ENCODE data around the gene FSCN2. TPM values are rescaled to one million over a fixed set of nuclear protein-coding genes. Genes with fewer than 3 reads are reported as not detected.

FSCN2 gene
- 1.0 TPM for total RNA-seq

- peaks cover 10 to 24% (median 23%) of the 10 kb centered on the region in 3 donors for H3K4me1 ChIP-seq (ENCODE audit: control insufficient read depth in 3 of 3, insufficient read depth in 3 of 3, low read length in 3 of 3)
- no peak within 1 kb of the TSS for H3K9ac ChIP-seq (ENCODE audit: low read depth in 1 of 3, low read length in 3 of 3)
- no peaks in the 10 kb centered on the region for H3K36me3 ChIP-seq (ENCODE audit: control insufficient read depth in 3 of 3, insufficient read depth in 3 of 3, low read length in 3 of 3)
- H3K27me3 ChIP-seq (ENCODE audit: control insufficient read depth in 3 of 3, insufficient read depth in 3 of 3, low read length in 3 of 3), result peaks cover 52 to 72% (median 55%) of the 10 kb centered on the region in 3 donors
- no peak within 1 kb of the TSS for H3K4me3 ChIP-seq (ENCODE audit: low read length in 3 of 3)
- H3K27ac ChIP-seq (ENCODE audit: low read depth, low read length), result no peak within 1 kb of the TSS
- H3K9me3 ChIP-seq (ENCODE audit: control insufficient read depth in 3 of 3, low read length in 3 of 3), result no peaks in the 10 kb centered on the region
Observed at GRCh38 chr17:81527591-81528383, at the start of gene FSCN2. Gene FSCN2, plus strand, starts transcription at chr17:81528377. Its CDS starts 155 bp downstream, at chr17:81528532.

- Histone ChIP-seq H3K27me3 (ENCODE audit: control insufficient read depth in 3 of 3, insufficient read depth in 3 of 3, low read length in 3 of 3) (no peaks in the 10 kb centered on the region), H3K4me1 (ENCODE audit: control insufficient read depth in 3 of 3, insufficient read depth in 3 of 3, low read length in 3 of 3) (peaks cover 24 to 38% (median 38%) of the 10 kb centered on the region in 3 donors), H3K9me3 (ENCODE audit: control insufficient read depth in 3 of 3, low read length in 3 of 3) (no peaks in the 10 kb centered on the region), H3K27ac (ENCODE audit: low read depth, low read length) (no peak overlapping the region), H3K9ac (ENCODE audit: low read depth in 1 of 3, low read length in 3 of 3) (peak overlapping the region in 1 of 3 donors; percentile 25), H3K4me3 (ENCODE audit: low read length in 3 of 3) (no peak overlapping the region), H3K36me3 (ENCODE audit: control insufficient read depth in 3 of 3, insufficient read depth in 3 of 3, low read length in 3 of 3) (no peaks in the 10 kb centered on the region)
Observed at GRCh38 chr17:81479175-81480071, 48.8 kb upstream of the FSCN2 start.

GRCh38 chr17:81480140-81481072 lies 47.8 kb upstream of the FSCN2 start:
- Histone ChIP-seq H3K36me3 (ENCODE audit: control insufficient read depth in 3 of 3, insufficient read depth in 3 of 3, low read length in 3 of 3) (no peaks in the 10 kb centered on the region), H3K27ac (ENCODE audit: low read depth, low read length) (no peak overlapping the region), H3K27me3 (ENCODE audit: control insufficient read depth in 3 of 3, insufficient read depth in 3 of 3, low read length in 3 of 3) (no peaks in the 10 kb centered on the region), H3K4me3 (ENCODE audit: low read length in 3 of 3) (peak overlapping the region in 2 of 3 donors; percentile 60 to 61), H3K9me3 (ENCODE audit: control insufficient read depth in 3 of 3, low read length in 3 of 3) (no peaks in the 10 kb centered on the region), H3K9ac (ENCODE audit: low read depth in 1 of 3, low read length in 3 of 3) (peak overlapping the region in 2 of 3 donors; percentile 42 to 74), H3K4me1 (ENCODE audit: control insufficient read depth in 3 of 3, insufficient read depth in 3 of 3, low read length in 3 of 3) (peaks cover 29 to 44% (median 43%) of the 10 kb centered on the region in 3 donors)

- Histone ChIP-seq H3K9ac (ENCODE audit: low read depth in 1 of 3, low read length in 3 of 3) (peak overlapping the region in 2 of 3 donors; percentile 64 to 74), H3K27me3 (ENCODE audit: control insufficient read depth in 3 of 3, insufficient read depth in 3 of 3, low read length in 3 of 3) (no peaks in the 10 kb centered on the region), H3K9me3 (ENCODE audit: control insufficient read depth in 3 of 3, low read length in 3 of 3) (no peaks in the 10 kb centered on the region), H3K4me3 (ENCODE audit: low read length in 3 of 3) (peak overlapping the region; percentile 60 to 71 (median 62)), H3K4me1 (ENCODE audit: control insufficient read depth in 3 of 3, insufficient read depth in 3 of 3, low read length in 3 of 3) (peaks cover 29 to 44% (median 43%) of the 10 kb centered on the region in 3 donors), H3K27ac (ENCODE audit: low read depth, low read length) (no peak overlapping the region), H3K36me3 (ENCODE audit: control insufficient read depth in 3 of 3, insufficient read depth in 3 of 3, low read length in 3 of 3) (no peaks in the 10 kb centered on the region)
Observed at GRCh38 chr17:81481073-81481799, 46.9 kb upstream of the FSCN2 start.

- Histone ChIP-seq H3K27me3 (ENCODE audit: control insufficient read depth in 3 of 3, insufficient read depth in 3 of 3, low read length in 3 of 3) (no peaks in the 10 kb centered on the region), H3K27ac (ENCODE audit: low read depth, low read length) (no peak overlapping the region), H3K36me3 (ENCODE audit: control insufficient read depth in 3 of 3, insufficient read depth in 3 of 3, low read length in 3 of 3) (no peaks in the 10 kb centered on the region), H3K4me1 (ENCODE audit: control insufficient read depth in 3 of 3, insufficient read depth in 3 of 3, low read length in 3 of 3) (peaks cover 29 to 44% (median 43%) of the 10 kb centered on the region in 3 donors), H3K4me3 (ENCODE audit: low read length in 3 of 3) (peak overlapping the region; percentile 48 to 71 (median 62)), H3K9me3 (ENCODE audit: control insufficient read depth in 3 of 3, low read length in 3 of 3) (no peaks in the 10 kb centered on the region), H3K9ac (ENCODE audit: low read depth in 1 of 3, low read length in 3 of 3) (peak overlapping the region in 2 of 3 donors; percentile 64 to 71)
Observed at GRCh38 chr17:81481815-81482505, 46.2 kb upstream of the FSCN2 start.

- Histone ChIP-seq H3K27ac (ENCODE audit: low read depth, low read length) (peak overlapping the region; percentile 47), H3K36me3 (ENCODE audit: control insufficient read depth in 3 of 3, insufficient read depth in 3 of 3, low read length in 3 of 3) (no peaks in the 10 kb centered on the region), H3K9me3 (ENCODE audit: control insufficient read depth in 3 of 3, low read length in 3 of 3) (no peaks in the 10 kb centered on the region), H3K4me1 (ENCODE audit: control insufficient read depth in 3 of 3, insufficient read depth in 3 of 3, low read length in 3 of 3) (peaks cover 32 to 48% (median 47%) of the 10 kb centered on the region in 3 donors), H3K4me3 (ENCODE audit: low read length in 3 of 3) (peak overlapping the region in 2 of 3 donors; percentile 71 to 77), H3K27me3 (ENCODE audit: control insufficient read depth in 3 of 3, insufficient read depth in 3 of 3, low read length in 3 of 3) (no peaks in the 10 kb centered on the region), H3K9ac (ENCODE audit: low read depth in 1 of 3, low read length in 3 of 3) (peak overlapping the region in 1 of 3 donors; percentile 85)
Observed at GRCh38 chr17:81482673-81483072, 45.5 kb upstream of the FSCN2 start.

GRCh38 chr17:81483085-81483861 lies 44.9 kb upstream of the FSCN2 start:
- peak overlapping the region; percentile 47 for H3K27ac ChIP-seq (ENCODE audit: low read depth, low read length)
- peak overlapping the region in 2 of 3 donors; percentile 71 to 77 for H3K4me3 ChIP-seq (ENCODE audit: low read length in 3 of 3)

GRCh38 chr17:81483862-81484194 lies 44.3 kb upstream of the FSCN2 start:
- Histone ChIP-seq H3K27ac (ENCODE audit: low read depth, low read length) (no peak overlapping the region), H3K4me3 (ENCODE audit: low read length in 3 of 3) (peak overlapping the region; percentile 63 to 77 (median 71)), H3K4me1 (ENCODE audit: control insufficient read depth in 3 of 3, insufficient read depth in 3 of 3, low read length in 3 of 3) (peaks cover 33 to 52% (median 48%) of the 10 kb centered on the region in 3 donors), H3K36me3 (ENCODE audit: control insufficient read depth in 3 of 3, insufficient read depth in 3 of 3, low read length in 3 of 3) (no peaks in the 10 kb centered on the region), H3K9ac (ENCODE audit: low read depth in 1 of 3, low read length in 3 of 3) (peak overlapping the region; percentile 56 to 85 (median 63)), H3K27me3 (ENCODE audit: control insufficient read depth in 3 of 3, insufficient read depth in 3 of 3, low read length in 3 of 3) (no peaks in the 10 kb centered on the region), H3K9me3 (ENCODE audit: control insufficient read depth in 3 of 3, low read length in 3 of 3) (no peaks in the 10 kb centered on the region)

More at GRCh38 chr17:81483085-81483861, 44.9 kb upstream of the FSCN2 start:
- no peaks in the 10 kb centered on the region for H3K36me3 ChIP-seq (ENCODE audit: control insufficient read depth in 3 of 3, insufficient read depth in 3 of 3, low read length in 3 of 3)
- H3K9me3 ChIP-seq (ENCODE audit: control insufficient read depth in 3 of 3, low read length in 3 of 3), result no peaks in the 10 kb centered on the region
- H3K27me3 ChIP-seq (ENCODE audit: control insufficient read depth in 3 of 3, insufficient read depth in 3 of 3, low read length in 3 of 3), result no peaks in the 10 kb centered on the region
- peak overlapping the region; percentile 56 to 85 (median 63) for H3K9ac ChIP-seq (ENCODE audit: low read depth in 1 of 3, low read length in 3 of 3)
- peaks cover 33 to 48% (median 48%) of the 10 kb centered on the region in 3 donors for H3K4me1 ChIP-seq (ENCODE audit: control insufficient read depth in 3 of 3, insufficient read depth in 3 of 3, low read length in 3 of 3)

All from skeletal muscle tissue (tissue), 4 donors.